DMS79 treated with DMSO at 0.1 percent for 48 hours (cell line): ENCODE results near the gene EDN1.

Source experiments
- DNase-seq: peaks from one replicate; lab custom pipeline; 2025; lab: John Stamatoyannopoulos, UW

The EDN1 gene

GRCh38 chr6:12270551-12271230 is 19.5 kb upstream of the EDN1 start:
- DNase-seq = no peak

DNA sequence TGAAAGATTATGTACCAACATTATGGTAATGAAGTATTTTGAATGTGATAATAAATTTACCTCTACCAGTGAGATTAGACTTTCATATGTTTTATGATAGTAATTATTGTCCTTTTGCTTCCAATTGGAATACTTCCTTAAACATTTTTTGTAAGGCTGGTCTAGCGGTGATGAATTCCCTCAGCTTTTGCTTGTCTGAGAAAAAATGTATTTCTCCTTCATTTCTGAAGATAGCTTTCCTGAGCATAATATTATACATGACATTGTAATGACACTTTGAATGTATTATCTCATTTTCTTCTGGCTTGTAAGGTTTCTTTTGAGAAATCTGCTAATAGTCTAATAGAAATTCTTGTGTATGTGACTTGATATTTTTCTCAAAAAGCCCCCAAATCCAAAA is 18.6 kb upstream of the EDN1 start:
- DNase-seq = no peak

GRCh38 chr6:12271997-12272396 is 18.2 kb upstream of the EDN1 start:
- DNase-seq = no peak

GRCh38 chr6:12275107-12275506 is 15.1 kb upstream of the EDN1 start:
- DNase-seq = no peak

DNA sequence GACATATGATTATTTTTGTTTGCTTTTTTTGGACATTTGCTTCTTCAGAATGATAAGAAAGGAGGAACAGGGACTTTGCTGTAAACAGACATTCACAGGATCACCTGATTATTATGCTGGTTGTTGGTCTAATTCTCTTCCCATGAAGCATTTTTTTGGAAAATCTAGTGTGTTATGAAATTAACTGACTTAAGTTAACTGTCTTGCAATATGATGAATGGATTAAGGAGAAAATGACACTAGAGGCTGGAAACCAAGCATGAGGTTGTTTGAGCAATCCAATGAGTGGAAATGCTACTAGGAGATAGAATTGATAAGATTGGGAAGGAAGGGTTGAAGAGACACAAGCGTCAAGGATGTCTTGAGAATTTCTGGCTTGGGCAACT is 13.2 kb upstream of the EDN1 start:
- DNase-seq = no peak

DNA sequence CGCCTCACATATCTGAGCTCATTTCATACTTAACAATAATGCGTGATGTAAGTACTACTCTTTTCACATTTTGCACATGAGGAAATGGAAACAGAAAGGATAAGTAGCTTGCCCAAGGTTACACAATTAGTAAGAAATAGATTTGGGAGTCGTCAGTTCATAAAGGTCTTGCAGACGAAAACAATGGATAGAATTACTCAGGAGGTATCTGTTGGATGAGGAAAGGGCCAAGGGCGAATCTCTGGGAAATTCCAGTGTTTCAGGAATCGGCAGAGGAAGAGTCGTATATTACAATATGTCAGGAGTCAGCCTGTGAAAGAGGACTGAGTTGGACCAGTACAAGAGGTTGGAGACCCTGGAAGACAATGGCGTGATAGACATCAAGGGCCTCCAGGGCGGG is 12.8 kb upstream of the EDN1 start:
- no peak for DNase-seq

DNA sequence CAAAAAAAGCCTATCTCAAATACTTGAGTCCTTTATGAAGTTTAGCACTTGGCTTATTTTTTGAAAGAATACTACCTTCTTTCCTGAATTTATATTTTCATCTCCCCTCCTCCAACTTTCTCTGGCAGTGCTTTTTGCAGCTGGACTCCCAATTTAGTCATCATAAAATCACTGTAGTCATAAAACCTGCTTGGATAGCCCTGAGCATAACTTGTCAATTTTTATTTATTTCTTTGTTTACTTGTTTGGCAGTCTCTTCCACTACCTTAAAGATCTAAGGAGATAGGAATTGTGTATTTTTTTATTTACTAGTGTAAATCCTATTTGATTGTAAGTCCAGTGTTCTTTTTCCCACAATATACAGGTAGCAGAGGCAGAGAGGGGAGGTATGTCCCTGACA is 11.2 kb upstream of the EDN1 start:
- no peak for DNase-seq

DNA sequence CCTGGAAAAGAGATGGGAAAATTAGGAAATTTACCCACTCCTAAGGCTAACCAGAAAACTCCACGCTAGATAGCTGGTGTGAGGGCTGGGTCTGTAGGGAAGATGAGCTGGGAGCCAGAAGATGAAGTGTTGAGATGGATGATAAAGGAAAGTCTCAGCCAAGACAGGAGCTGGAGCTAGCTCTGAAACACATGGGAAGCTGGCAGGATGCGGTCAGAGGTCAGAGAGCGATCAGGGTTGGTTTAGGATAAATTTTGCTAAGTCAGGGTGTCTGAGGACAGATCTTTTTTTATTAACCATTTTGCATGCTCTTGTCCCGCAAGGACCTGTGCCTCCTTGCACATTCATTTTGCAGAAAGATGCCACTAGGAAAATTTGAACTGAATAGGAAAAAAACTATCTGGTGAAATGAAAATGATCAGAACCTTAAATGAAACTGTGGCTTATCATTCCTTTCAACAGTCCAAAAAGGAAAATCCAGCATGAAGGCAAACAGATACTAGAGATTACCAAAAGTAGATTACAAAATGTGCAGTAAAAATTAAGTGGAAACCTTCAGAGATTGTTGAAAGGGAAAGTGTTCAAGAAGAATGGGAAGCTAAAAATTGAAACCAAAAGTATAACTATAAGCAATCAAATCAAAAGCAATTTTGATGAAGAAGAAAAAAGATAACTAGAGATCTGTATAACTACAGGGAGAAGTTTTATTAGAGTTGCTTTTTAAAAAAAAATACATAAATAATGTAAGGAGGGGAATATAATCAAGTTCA is 10.7 kb upstream of the EDN1 start:
- DNase-seq = no peak

DNA sequence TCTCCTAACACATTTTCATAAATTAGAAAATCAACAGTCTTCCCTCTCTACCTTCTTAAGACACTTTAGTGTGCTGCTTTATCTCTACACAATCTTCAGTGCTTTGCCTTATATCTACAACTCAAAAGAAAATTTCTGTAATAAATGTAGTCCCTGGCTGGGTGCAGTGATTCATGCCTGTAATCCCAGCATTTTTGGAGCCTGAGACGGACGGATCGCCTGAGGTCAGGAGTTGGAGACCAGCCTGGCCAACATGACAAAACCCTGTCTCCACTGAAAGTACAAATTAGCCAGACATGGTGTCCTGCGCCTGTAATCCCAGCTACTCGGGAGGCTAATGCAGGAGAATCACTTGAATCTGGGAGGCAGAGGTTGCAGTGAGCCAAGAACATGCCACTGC is 9.7 kb upstream of the EDN1 start:
- no peak for DNase-seq

DNA sequence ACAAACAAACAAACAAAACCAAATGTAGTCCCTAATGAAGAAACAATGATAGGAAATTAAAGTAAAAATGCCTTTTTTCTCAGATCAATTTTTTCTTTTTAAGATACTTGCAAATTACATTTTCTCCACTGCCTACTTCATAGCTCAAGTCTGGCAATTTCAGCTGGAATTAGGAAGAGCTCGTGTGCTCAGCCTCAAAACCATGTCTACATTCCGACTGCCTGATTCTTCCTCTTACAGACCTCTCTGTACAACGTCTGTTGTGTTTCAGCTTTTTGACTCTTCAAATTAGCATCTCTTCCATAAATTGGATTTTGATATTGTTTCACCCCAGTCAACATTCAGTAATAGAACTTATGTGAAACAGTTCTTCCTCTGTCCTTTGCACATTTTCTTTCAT is 9.3 kb upstream of the EDN1 start:
- DNase-seq = no peak

DNA sequence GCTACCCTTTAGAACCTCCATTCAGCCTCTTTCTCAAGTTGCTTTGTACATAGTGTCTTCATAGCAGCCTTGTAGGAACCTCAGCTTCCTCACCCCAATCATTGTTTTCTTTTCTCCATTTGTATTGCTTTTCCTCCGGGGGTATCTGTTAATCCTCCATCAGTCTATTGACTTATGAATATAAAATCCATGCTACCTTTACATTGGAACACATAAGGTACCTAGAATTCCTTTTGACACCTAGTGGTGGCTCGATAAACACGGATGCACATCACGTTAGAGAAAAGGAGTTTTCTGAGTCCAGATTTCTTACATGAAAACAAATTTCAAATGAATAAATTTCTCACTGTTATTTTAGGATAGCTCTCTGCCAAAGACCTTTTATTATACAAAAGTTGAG is 6.3 kb upstream of the EDN1 start:
- no peak for DNase-seq

GRCh38 chr6:12286373-12287110 is 3.6 kb upstream of the EDN1 start:
- no peak for DNase-seq

DNA sequence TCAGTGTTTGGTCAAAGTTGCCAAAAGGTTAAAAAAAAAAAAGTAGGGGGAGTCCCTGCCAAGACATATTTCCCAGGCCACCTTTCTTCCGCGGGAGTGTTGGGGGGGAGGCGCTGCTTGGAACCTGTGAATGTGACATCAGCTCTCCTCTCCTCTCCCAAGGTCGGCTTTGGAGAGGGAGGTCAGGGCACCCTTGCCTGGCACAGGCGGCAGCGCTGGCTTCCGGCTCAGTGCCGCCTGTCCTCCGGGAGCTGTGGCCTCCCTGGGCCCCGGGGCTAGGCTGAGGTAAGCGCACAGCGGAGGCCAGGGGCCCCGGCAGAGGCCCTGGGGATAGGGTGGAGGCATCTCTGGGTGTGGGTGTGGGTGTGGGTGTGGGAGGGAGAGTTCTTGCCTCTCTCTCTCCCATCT is 1.9 kb upstream of the EDN1 start:
- no peak for DNase-seq

- DNase-seq = no peak
Observed at GRCh38 chr6:12288914-12289313, 1.2 kb upstream of the EDN1 start.

DNA sequence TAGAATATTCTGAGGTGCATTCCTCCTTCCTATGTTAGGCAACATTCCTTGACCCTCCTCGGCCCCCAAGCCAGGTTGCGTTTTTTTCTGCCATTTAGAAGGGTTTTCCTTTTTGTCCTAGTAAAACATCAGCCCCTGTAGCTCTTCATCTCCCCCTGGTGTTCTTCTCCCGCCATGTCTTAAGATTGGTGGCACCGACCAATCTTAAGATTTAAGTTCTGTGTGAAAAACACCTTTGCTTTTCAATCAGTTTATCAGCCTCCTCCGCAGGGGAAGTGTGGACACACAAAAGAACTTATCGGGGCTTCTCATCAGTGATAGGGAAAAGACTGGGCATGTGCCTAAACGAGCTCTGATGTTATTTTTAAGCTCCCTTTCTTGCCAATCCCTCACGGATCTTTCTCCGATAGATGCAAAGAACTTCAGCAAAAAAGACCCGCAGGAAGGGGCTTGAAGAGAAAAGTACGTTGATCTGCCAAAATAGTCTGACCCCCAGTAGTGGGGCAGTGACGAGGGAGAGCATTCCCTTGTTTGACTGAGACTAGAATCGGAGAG is 719 bp upstream of the EDN1 start:
- DNase-seq = peak; percentile 6

GRCh38 chr6:12291071-12291838 is 1.1 kb downstream of the EDN1 start:
- no peak for DNase-seq

GRCh38 chr6:12291839-12292604 is 1.9 kb downstream of the EDN1 start:
- no peak for DNase-seq

DNA sequence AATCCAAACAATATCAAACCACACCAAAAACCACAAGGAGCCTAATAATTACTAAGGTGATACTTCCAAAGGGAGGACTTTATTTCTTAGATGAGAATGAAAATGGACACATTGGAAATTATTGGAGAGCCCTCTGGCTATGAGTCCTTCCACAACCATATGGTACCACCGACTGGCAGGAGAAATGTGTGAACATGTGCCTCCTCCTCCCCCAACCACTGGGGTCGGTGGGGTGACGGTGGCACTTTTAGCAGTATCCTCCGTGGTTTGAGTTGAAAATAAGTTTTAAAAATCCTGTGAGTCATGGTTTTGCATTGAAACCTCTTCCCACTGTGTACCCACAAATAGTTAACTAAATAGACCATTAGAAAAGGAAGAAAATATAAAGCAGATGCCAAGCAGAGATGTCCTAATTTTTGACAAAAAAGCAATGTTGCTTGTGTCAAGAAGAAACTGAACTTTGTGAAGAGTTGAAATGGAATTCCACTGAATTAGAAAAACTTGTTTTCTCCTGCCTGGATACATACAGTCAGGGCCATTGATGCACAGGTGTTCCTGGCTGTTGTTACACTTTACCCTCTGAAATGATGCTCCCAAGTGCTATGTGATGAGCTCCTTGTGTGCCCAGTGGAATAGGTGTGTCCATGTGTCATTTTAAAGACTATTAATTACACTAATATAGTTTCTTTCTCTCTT is 3.2 kb downstream of the EDN1 start:
- DNase-seq = no peak

GRCh38 chr6:12293931-12294807 is 4.0 kb downstream of the EDN1 start:
- DNase-seq = no peak
